T-helper 2 cell treated with Interferon-gamma antibody and Interleukin-4, amounts not matched to agents 5 μg/mL and 100 μg/mL, for 36 hours (primary cell): ENCODE data around the gene RASSF5.

Experiments
- DNase-seq: peaks from one replicate; pipeline ENCODE4 v3.0.0; 2021; ENCODE audit warnings: low spot score
- H3K27ac Mint-ChIP-seq: one replicate; pipeline ENCODE4 v1.8.0; 2021; ENCODE audit warnings: mild to moderate bottlenecking, mixed read lengths
- H3K27me3 Mint-ChIP-seq: one replicate; pipeline ENCODE4 v1.8.0; 2021; ENCODE audit warnings: low read depth, mixed read lengths
- H3K36me3 Mint-ChIP-seq: one replicate; pipeline ENCODE4 v1.8.0; 2021; ENCODE audit warnings: low read depth, mixed read lengths
- H3K4me1 Mint-ChIP-seq: one replicate; pipeline ENCODE4 v1.8.0; 2021; ENCODE audit warnings: low read depth, mixed read lengths
- H3K4me3 Mint-ChIP-seq: one replicate; pipeline ENCODE4 v1.8.0; 2022; ENCODE audit warnings: mild to moderate bottlenecking, moderate library complexity, mixed read lengths
- H3K9me3 Mint-ChIP-seq: one replicate; pipeline ENCODE4 v1.8.0; 2021; ENCODE audit warnings: mixed read lengths

The RASSF5 gene

DNA sequence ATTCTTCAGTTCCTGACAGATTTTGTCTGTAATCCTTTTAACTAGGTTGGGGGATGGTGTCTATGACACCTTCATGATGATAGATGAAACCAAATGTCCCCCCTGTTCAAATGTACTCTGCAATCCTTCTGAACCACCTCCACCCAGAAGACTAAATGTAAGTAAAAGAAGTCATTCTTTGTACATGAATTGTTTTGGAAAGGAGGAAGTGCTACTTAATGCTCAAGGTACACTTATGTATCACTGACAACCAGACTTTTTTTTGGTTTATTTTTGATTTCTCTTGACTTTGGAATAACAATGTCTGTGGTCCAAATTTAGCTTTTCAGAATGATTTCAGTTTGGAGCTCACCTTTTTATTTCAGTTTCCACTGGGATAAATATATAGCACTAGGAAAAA, 130.3 kb downstream of the RASSF5 start:
- H3K9me3 Mint-ChIP-seq = no peaks in the 10 kb centered on the region
- no peak overlapping the region for H3K4me3 Mint-ChIP-seq
- no peak for DNase-seq
- peaks cover 27% of the 10 kb centered on the region for H3K4me1 Mint-ChIP-seq
- peaks cover 3% of the 10 kb centered on the region for H3K36me3 Mint-ChIP-seq
- H3K27me3 Mint-ChIP-seq = peaks cover 5% of the 10 kb centered on the region
- H3K27ac Mint-ChIP-seq = no peak overlapping the region
